CD14-positive monocyte (primary cell): ENCODE measurements around the gene HAVCR1. TPM values are rescaled to one million over a fixed set of nuclear protein-coding genes. Genes with fewer than 3 reads are reported as not detected.
A peak's percentile ranks its signal among the peaks of the same experiment; 100 is the strongest.

Source experiments
- DNase-seq, 3 donors: peaks; one replicate each; pipeline ENCODE4 v3.0.0-alpha.2; 2011 to 2022
- H2AFZ ChIP-seq: 2 replicates; pipeline ENCODE4 v1.6.0; 2012; ENCODE audit warnings: mild to moderate bottlenecking, low read depth, low read length, inconsistent platforms; ENCODE audit not compliant: insufficient read depth, poor library complexity, severe bottlenecking
- H3K27ac ChIP-seq, 2 donors: 1 replicate in 1 of 2; 2 replicates in 1 of 2; pipeline ENCODE4 v1.5.1; 2012 to 2013; ENCODE audit warnings: low read length in 2 of 2, control low read depth in 1 of 2, inconsistent platforms in 1 of 2, low read depth in 1 of 2, mild to moderate bottlenecking in 1 of 2
- H3K27me3 ChIP-seq, 2 donors: one replicate each; pipeline versions ENCODE4 v1.6.0 to v1.6.1; 2011 to 2013; ENCODE audit warnings: low read length in 2 of 2; ENCODE audit not compliant: control insufficient read depth in 2 of 2, insufficient read depth in 2 of 2
- H3K36me3 ChIP-seq, 2 donors: replicated peaks in 1 of 2; 1 replicate in 1 of 2; 2 replicates in 1 of 2; pipeline versions ENCODE4 v1.5.1 to v1.6.1; 2012 to 2013; ENCODE audit warnings: low read length in 2 of 2, control low read depth in 1 of 2, inconsistent platforms in 1 of 2, mild to moderate bottlenecking in 1 of 2; ENCODE audit not compliant: insufficient read depth in 2 of 2, control insufficient read depth in 1 of 2
- H3K4me1 ChIP-seq, 2 donors: 1 replicate in 1 of 2; 2 replicates in 1 of 2; pipeline versions ENCODE4 v1.5.1 to v1.6.1; 2012 to 2013; ENCODE audit warnings: low read length in 2 of 2, control low read depth in 1 of 2, inconsistent platforms in 1 of 2, mild to moderate bottlenecking in 1 of 2, moderate library complexity in 1 of 2; ENCODE audit not compliant: insufficient read depth in 2 of 2, control insufficient read depth in 1 of 2
- H3K4me2 ChIP-seq: replicated peaks from 2 replicates; pipeline ENCODE3; 2012; ENCODE audit warnings: low read length, moderate library complexity, mild to moderate bottlenecking; ENCODE audit not compliant: poor library complexity, severe bottlenecking; ENCODE audit errors: extremely low read depth
- H3K4me3 ChIP-seq, 3 experiments: fragments of 200-600 bp in 1 of 3; sonication (generic) in 1 of 3; replicated peaks in 1 of 3; 1 replicate in 2 of 3; 2 replicates in 1 of 3; pipeline ENCODE4 v1.5.1; 2011 to 2013; ENCODE audit warnings: low read length in 3 of 3, mild to moderate bottlenecking in 3 of 3, control low read depth in 2 of 3, low read depth in 2 of 3, inconsistent platforms in 1 of 3, moderate library complexity in 1 of 3
- H3K79me2 ChIP-seq: 2 replicates; pipeline ENCODE4 v1.6.0; 2012; ENCODE audit warnings: mild to moderate bottlenecking, control low read depth, inconsistent platforms, low read length, moderate library complexity; ENCODE audit not compliant: insufficient read depth
- H3K9ac ChIP-seq: 2 replicates; pipeline ENCODE4 v1.6.0; 2017; ENCODE audit warnings: low read length, mild to moderate bottlenecking; ENCODE audit not compliant: insufficient read depth, poor library complexity, severe bottlenecking
- H3K9me3 ChIP-seq, 2 donors: replicated peaks in 1 of 2; 1 replicate in 1 of 2; 2 replicates in 1 of 2; pipeline versions ENCODE4 v1.5.1 to v1.6.1; 2012 to 2013; ENCODE audit warnings: low read length in 2 of 2, control low read depth in 1 of 2; ENCODE audit not compliant: control insufficient read depth in 1 of 2, insufficient read depth in 1 of 2
- H4K20me1 ChIP-seq: 2 replicates; pipeline ENCODE4 v1.6.0; 2012; ENCODE audit warnings: mild to moderate bottlenecking, low read length, control low read depth, moderate library complexity; ENCODE audit not compliant: insufficient read depth
- H3K27ac Mint-ChIP-seq, 7 donors: one replicate each; pipeline ENCODE4 v1.8.0; 2020; ENCODE audit warnings: mild to moderate bottlenecking in 7 of 7, mixed read lengths in 7 of 7, moderate library complexity in 6 of 7, inconsistent platforms in 2 of 7
- H3K27me3 Mint-ChIP-seq, 3 donors: one replicate each; pipeline ENCODE4 v1.8.0; 2021 to 2022; ENCODE audit warnings: low read depth in 3 of 3, mild to moderate bottlenecking in 3 of 3, mixed read lengths in 3 of 3, moderate library complexity in 3 of 3, inconsistent platforms in 1 of 3
- H3K36me3 Mint-ChIP-seq, 2 donors: one replicate each; pipeline ENCODE4 v1.8.0; 2020; ENCODE audit warnings: mixed read lengths in 2 of 2, inconsistent platforms in 1 of 2, mild to moderate bottlenecking in 1 of 2
- H3K4me1 Mint-ChIP-seq: one replicate; pipeline ENCODE4 v1.8.0; 2020; ENCODE audit warnings: mild to moderate bottlenecking, mixed read lengths
- H3K4me3 Mint-ChIP-seq, 2 donors: one replicate each; pipeline ENCODE4 v1.8.0; 2020; ENCODE audit warnings: mild to moderate bottlenecking in 2 of 2, mixed read lengths in 2 of 2, moderate library complexity in 1 of 2
- H3K9me3 Mint-ChIP-seq, 7 donors: one replicate each; pipeline ENCODE4 v1.8.0; 2020 to 2022; ENCODE audit warnings: mixed read lengths in 7 of 7, mild to moderate bottlenecking in 6 of 7, moderate library complexity in 6 of 7, inconsistent platforms in 2 of 7
- CTCF ChIP-seq: fragments of 200-600 bp; IDR thresholded peaks from one replicate; pipeline ENCODE4 v1.8.0; 2022; ENCODE audit warnings: antibody characterized with exemption, mild to moderate bottlenecking
- WGBS: methylation state at CpG from one replicate; pipeline ENCODE4 v1.1.5; 2013; ENCODE audit warnings: missing lambda C conversion rate; ENCODE audit not compliant: insufficient coverage; 5-methylcytosine and 5-hydroxymethylcytosine counted together
- intact Hi-C, 2 donors: fragments of 100-400 bp; cut with micrococcal nuclease; formaldehyde crosslinking; loops; one replicate each; pipeline versions ENCODE4 v1.15.0 to v1.15.1; 2023
- polyA plus RNA-seq, 3 donors: library from polyadenylated mRNA; depleted of rRNA in 1 of 3; unstranded in 2 of 3; stranded (reverse) in 1 of 3; fragments of 300-500 nt in 2 of 3; fragments of >200 nt in 1 of 3; fragmentation: Illumina TruSeq in 2 of 3; gene quantifications; 1 replicate in 2 of 3; 2 replicates in 1 of 3; pipeline ENCODE4 v1.2.3, GENCODE V29; 2012 to 2021

Gene HAVCR1
- polyA plus RNA-seq, 3 donors: 1.1 TPM; not detected in 2

DNA sequence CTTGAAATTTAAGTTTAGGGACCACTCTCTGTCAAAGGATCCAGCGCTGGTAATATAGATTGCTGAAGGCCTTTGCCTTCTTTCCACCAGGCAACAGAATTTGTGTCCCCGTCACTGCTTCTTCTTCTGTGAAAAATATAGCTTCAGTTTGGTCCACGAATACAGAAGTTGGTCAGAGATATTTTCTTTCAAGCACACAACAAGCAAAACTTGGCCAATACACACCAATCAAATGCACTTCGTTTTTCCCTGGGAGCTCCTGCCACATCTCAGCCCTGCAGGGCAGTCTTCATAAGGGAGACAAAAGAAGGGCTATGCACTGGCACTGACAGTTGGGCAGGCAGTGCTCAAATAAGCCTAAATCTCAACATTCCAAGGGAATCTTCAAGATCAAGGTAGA, 27.0 kb upstream of the HAVCR1 start:
- H3K36me3 Mint-ChIP-seq: peaks cover 64 to 70% of the 10 kb centered on the region in 2 donors

DNA sequence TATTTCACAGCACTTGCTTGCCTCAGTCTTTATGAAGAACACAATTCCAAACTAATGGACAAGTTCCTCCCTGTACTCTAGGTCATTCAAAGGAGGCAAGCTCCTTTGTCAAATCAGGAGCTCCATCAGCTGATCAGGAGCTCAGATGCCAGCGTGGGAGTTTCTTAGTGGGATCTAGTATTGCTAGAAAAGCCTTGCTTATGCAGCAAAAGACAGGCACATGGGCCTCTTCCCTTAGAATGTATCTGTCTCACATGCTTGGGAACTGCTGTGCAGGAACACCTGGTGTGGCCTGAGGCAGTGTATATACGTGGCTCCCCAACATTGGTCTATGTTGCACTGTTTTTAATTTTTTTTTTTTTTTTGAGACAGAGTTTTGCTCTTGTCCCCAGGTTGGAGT, 21.4 kb upstream of the HAVCR1 start:
- Histone ChIP-seq H3K4me3 (no peak overlapping the region), H3K27me3 (no peaks in the 10 kb centered on the region), H2AFZ (no peak overlapping the region), H3K9me3 (no peaks in the 10 kb centered on the region), H3K36me3 (peaks cover 0 to 10% of the 10 kb centered on the region in 2 donors), H3K79me2 (no peaks in the 10 kb centered on the region), H3K4me1 (peaks cover 12% of the 10 kb centered on the region in 2 donors), H3K27ac (no peak overlapping the region), H3K4me2 (no peak overlapping the region), H4K20me1 (no peaks in the 10 kb centered on the region), H3K9ac (no peak overlapping the region)
- H3K4me1 Mint-ChIP-seq: peaks cover 12% of the 10 kb centered on the region
- H3K27ac Mint-ChIP-seq: no peak overlapping the region
- 100% methylated on average over 1 of the region's 2 CpGs for WGBS
- no peaks in the 10 kb centered on the region for H3K9me3 Mint-ChIP-seq
- H3K4me3 Mint-ChIP-seq: no peak overlapping the region
- no peak for DNase-seq
- TF ChIP-seq CTCF: no peak
- peaks cover 14 to 18% of the 10 kb centered on the region in 2 donors for H3K36me3 Mint-ChIP-seq
- intact Hi-C loops: no loop called here
- no peaks in the 10 kb centered on the region for H3K27me3 Mint-ChIP-seq

More for the DNA sequence above, 27.0 kb upstream of the HAVCR1 start:
- H3K4me3 ChIP-seq: no peak overlapping the region
- H3K79me2 ChIP-seq: no peaks in the 10 kb centered on the region
- H3K9ac ChIP-seq: no peak overlapping the region
- no peak for TF ChIP-seq CTCF
- no peak for DNase-seq
- H3K36me3 ChIP-seq: peaks cover 51 to 64% of the 10 kb centered on the region in 2 donors
- peaks cover 5% of the 10 kb centered on the region for H4K20me1 ChIP-seq
- Mint-ChIP-seq H3K4me3 (no peak overlapping the region), H3K4me1 (peaks cover 3% of the 10 kb centered on the region), H3K27ac (peak overlapping the region in 4 of 7 donors; percentile 31 to 69 (median 62)), H3K27me3 (no peaks in the 10 kb centered on the region), H3K9me3 (no peaks in the 10 kb centered on the region)
- no peaks in the 10 kb centered on the region for H3K4me1 ChIP-seq
- H3K9me3 ChIP-seq: no peaks in the 10 kb centered on the region
- no peak overlapping the region for H3K4me2 ChIP-seq
- no peaks in the 10 kb centered on the region for H3K27me3 ChIP-seq
- intact Hi-C loops: loop anchor here in 1 of 2 donors (5.0 kb wide), 1 partner anchor 46 kb away; no protein-coding TSS in a partner anchor
- H3K27ac ChIP-seq: no peak overlapping the region
- H2AFZ ChIP-seq: no peak overlapping the region
- 53% methylated on average over 2 of the region's 4 CpGs for WGBS
